GM19043 (cell line): ENCODE data around the gene LAMA2.

ENCODE experiments used
- ATAC-seq: cut with Tn5 transposase; IDR thresholded peaks from one replicate; pipeline ENCODE4 v1.9.1; 2021; ENCODE audit warnings: low read depth; ENCODE audit not compliant: unreplicated experiment

The LAMA2 gene

DNA sequence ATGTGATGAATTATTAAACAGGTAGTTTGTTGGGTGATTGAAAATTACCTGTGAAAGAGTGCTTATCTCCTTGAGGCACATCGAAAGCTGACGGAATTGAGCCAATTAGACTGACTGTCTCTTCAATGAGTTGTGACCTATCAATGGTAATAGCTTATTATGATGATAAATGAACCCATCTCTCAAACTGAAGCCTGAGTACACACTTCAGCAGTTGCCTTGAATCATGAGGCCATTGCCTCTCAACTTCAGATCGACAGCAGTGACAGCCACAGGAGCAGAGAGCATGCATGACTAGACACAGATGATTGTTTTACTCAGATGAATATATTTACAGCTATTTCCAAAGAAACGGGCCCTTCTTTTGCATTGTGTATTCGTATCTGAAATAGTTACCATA is 323.9 kb downstream of the LAMA2 start:
- no peak for ATAC-seq

DNA sequence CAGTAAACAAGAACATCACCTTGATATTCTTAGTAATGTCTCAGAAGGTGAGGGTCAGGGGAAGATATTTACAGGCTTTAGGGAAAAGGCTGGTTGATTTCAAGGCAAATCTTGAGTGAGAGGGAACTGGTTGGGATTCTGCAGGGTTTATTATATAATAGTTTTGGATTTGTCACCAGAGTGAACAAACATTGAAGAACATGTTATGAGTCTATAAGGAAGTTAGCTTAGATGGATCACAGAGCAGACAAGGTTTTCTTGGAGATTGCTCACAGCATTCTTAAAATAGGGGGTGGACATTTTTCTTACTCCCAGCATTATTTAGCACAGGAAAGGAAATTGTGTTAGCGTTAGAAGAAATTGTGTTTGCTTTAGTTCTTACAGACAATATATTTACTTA is 324.9 kb downstream of the LAMA2 start:
- ATAC-seq = no peak

GRCh38 chr6:129208415-129209034 is 325.6 kb downstream of the LAMA2 start:
- ATAC-seq = no peak

DNA sequence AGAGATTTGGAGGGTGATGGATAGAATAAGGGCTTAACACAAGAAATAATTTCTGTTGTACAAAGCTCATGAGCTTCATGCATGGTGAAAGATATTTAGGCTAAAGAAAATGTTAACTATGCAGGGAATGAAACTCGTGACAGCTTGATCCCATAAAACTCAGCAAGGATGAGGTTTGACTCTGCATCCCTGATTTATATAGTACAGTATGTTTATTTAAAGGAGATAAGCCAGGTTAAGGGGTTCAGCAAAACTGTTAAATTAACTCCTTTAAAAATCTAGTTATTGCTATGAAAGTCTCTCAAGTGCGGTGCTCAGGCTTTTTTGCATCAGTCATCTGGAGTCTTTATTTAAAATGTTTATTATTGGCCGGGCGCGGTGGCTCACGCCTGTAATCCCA is 326.4 kb downstream of the LAMA2 start:
- ATAC-seq = no peak

DNA sequence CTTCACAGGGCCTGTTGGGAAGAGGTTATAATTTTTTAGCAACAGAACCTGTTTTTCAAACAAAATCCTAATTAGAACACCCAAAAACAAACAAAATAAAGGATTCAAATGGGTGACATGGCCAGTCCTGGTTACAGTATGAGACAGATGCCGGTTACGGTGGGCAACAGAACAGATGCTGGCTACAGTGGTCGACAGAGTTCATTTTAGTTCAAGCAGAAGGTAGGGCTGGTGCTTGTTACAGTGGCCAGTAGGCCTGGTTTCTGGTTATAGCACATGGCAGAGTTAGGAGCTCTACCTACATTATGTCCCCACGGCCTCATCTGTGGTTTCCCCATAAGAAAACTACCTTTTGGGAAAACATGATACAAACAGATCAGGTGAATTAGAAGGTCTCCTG is 327.7 kb downstream of the LAMA2 start:
- ATAC-seq = no peak

DNA sequence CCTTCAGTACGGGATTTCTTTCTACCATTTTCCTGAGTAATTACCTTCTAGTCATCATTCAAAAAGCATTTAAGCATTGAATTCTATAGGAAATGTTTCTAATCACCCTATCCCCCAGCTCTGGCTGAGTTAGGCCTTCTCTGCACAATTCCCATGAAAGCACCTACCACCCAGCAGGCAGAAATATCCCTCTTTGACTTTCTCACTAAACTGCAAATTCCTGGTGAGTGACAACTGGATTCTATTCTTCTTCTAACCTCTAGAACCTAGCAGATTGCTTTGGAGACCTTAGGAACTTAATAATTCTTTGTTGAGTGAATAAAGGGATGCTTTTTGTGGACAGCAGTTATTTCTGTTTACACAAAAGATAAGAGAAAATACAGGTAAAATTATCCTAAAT is 328.7 kb downstream of the LAMA2 start:
- ATAC-seq = no peak

GRCh38 chr6:129212081-129212480 is 329.1 kb downstream of the LAMA2 start:
- no peak for ATAC-seq

DNA sequence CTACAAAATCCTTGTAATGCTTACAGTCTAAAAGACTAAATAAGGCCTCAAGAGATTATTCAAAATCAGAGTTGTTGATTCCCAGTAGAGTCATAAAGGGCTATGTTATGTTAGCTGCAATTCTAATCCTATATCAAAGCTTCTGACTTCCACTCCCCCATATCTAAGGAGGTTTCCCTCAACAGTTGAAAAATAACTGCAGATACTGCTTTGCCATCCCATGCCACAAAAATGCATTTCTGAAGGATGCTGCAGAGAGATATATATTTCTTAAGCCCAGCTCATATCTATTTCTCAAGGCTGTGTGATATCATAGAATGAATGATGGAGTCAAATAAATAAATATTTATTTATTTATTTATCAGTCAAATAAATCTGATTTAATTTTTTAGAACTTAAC is 332.3 kb downstream of the LAMA2 start:
- no peak for ATAC-seq

DNA sequence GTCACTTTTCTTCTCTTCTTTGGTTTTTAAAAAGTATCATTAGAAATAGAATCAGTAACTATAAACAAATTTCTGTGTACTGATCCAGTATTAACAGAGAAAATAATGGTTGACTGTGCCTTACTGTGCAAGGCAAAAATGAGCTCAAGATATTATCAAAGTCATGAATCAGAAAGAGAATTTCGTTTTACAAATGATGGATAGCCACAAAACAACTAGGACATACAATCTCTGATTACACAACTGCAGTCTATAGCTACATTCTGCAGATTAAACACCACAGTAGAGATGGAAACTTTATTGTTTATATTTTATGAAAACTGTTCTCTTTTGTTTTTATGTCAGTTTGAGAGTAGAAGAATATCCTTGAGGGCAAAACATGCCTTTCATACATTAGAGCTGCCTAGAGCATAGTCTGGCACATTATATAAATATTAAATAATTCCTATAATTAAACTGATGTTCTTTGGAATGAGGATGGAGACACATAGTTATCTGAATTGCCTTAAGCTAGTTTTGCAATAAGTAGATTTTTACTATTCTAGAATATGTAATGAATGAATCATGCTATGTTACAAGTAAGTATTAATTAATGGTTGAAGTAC is 333.1 kb downstream of the LAMA2 start:
- ATAC-seq = no peak

DNA sequence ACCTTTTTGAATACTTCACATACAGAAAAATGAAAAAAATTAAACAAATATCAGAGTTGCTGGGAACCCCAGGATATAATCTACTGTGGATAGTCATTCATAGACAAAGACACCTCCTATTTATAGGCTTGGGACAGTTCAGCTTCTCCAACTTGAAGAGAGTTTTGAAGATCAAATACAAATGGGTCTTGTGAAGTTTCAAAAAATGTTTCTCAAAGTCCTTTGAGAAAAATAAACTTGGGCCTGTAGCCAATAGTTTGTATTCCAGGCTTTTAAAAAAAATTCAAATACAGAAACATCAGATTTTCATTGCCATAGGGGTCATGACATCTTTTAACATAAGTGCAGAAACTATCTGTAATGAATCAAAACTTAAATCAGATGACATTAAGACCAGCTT is 334.8 kb downstream of the LAMA2 start:
- ATAC-seq = no peak

- ATAC-seq = peak; percentile 52
These were observed 350.7 kb downstream of the LAMA2 start for GRCh38 chr6:129233458-129234134.

- no peak for ATAC-seq
These were observed 352.4 kb downstream of the LAMA2 start for GRCh38 chr6:129235167-129236000.

DNA sequence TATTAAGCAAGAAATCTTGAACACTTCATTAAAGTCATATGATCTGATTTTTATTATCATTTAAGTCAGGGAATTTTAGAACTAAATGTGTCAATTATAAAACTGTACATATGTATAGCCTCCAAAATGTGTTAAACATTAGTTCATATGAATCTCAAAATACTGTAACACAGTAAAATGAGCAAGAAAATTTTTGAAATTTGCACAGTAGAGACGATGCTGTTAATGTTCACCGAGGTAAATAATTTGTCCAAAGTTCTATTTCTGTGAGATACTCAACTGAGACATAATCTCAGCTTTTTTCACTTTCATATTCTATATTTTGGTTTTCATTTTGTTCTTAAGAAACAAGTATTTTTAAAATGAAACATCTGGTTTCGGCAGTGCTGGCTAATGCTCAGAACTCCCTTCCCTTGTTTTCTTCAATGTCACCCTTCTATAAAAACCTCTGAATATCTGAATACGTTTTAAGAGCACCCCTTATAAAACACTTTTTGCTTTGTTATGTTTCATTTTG is 353.1 kb downstream of the LAMA2 start:
- ATAC-seq = peak; percentile 72

DNA sequence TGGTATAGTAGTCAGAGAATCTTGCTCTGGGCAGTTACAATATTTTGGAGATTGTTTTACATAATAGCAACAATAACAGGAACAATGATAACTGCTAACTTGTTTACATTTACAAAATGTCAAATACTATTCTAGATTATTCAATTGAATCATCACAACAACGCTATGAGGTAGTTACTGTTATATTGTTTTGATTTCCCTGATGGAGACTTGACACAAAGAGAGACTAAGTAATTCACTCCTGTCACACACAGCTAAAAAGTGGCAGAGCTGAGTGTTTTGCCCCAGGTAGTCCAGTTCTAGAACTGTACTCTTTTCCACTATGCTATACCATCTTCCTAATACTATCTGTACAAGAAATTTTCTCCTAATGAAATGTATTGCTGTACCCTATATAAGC is 356.1 kb downstream of the LAMA2 start:
- no peak for ATAC-seq

DNA sequence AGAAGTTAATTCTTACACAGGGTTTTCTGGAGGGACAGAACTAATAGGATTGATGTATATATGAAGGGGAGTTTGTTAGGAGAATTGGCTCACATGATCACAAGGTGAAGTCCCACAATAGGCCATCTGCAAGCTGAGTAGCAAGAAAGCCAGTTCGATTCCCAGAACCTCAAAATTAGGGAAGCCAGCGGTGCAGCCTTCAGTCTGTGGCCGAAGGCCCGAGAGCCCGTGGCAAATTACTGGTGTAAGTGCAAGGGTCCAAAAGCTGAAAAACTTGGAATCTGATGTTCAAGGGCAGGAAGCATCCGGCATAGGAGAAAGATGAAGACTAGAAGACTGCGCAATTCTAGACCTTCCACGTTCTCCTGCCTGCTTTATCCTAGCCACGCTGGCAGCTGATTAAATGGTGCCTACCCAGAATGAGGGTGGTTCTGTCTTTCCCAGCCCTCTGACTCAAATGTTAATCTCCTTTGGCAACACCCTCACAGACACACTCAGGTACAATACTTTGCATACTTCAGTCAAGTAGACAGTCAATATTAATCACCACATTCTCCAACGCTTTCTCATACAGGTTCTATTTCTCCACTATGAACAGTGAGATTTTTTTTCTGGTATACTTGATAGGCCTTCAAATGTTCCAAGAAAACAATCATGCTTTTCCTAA is 357.0 kb downstream of the LAMA2 start:
- ATAC-seq = no peak

- no peak for ATAC-seq
These were observed 357.5 kb downstream of the LAMA2 start for GRCh38 chr6:129240492-129240853.

DNA sequence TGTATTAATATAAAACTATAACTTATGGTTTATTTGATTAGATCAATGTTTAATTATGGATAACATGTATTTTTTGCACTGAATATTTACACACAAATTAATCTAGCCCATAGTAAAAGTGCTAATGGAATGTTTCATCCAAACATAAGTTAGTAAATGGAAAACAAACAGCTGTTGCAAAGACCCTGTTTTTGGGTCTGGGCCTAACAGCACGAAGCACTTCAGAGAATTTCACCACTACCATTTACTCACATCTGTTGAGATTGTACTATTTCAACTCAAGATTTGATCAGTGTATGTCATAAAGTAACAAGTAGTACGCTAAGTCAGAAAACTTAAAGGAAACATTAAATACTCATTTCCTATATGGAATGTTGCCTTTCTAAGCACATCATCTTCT is 359.6 kb downstream of the LAMA2 start:
- no peak for ATAC-seq

DNA sequence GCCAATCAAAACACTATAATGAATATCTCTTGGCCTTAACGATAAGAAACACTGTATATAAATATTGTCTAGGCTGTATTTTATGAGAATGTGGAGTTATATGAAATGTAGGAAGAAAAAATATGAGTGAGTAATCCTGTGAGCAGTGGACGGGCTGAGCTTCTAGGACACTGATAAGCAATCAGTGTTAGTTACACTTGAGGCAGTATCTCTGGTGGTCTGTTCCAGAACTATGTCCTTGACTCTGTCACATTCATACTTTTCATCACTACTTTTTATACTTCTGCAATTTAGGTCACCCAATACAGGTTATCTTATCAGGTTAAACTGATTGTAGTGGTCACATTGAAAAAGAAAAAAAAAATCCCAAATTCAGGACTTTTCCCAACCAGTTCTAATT is 360.4 kb downstream of the LAMA2 start:
- no peak for ATAC-seq

- ATAC-seq = no peak
These were observed 366.0 kb downstream of the LAMA2 start for GRCh38 chr6:129248946-129249345.

- ATAC-seq = peak; percentile 75
These were observed 368.9 kb downstream of the LAMA2 start for GRCh38 chr6:129251669-129252376.
